Measurements from ENCODE around the gene DLG1. TPM values are rescaled to one million over a fixed set of nuclear protein-coding genes. Genes with fewer than 3 reads are reported as not detected.

DLG1 gene
- total RNA-seq, 2 donors from 2014 or later = 64.5 to 64.7 TPM

- H3K36me3 Mint-ChIP-seq (ENCODE audit: low read depth) = peaks cover 22% of the 10 kb centered on the region
- H3K27ac Mint-ChIP-seq = peak overlapping the region; percentile 32
- H3K27me3 Mint-ChIP-seq = no peaks in the 10 kb centered on the region
- no peaks in the 10 kb centered on the region for H3K9me3 Mint-ChIP-seq
- peaks cover 9% of the 10 kb centered on the region for H3K4me1 Mint-ChIP-seq
- no peak overlapping the region for H3K4me3 Mint-ChIP-seq
- no peak for ATAC-seq (replicated peaks)
Observed at GRCh38 chr3:197188963-197189362, 109.4 kb downstream of the DLG1 start.

GRCh38 chr3:197186887-197187588, 111.4 kb downstream of the DLG1 start:
- Mint-ChIP-seq H3K27me3 (no peaks in the 10 kb centered on the region), H3K27ac (no peak overlapping the region), H3K9me3 (no peaks in the 10 kb centered on the region), H3K4me1 (peaks cover 9% of the 10 kb centered on the region), H3K4me3 (no peak overlapping the region), H3K36me3 (ENCODE audit: low read depth) (peaks cover 4% of the 10 kb centered on the region)
- ATAC-seq (replicated peaks) = peak; percentile 81

- H3K4me1 Mint-ChIP-seq = no peaks in the 10 kb centered on the region
- H3K9me3 Mint-ChIP-seq = no peaks in the 10 kb centered on the region
- ATAC-seq (replicated peaks) = no peak
- H3K4me3 Mint-ChIP-seq = no peak overlapping the region
- no peak overlapping the region for H3K27ac Mint-ChIP-seq
- H3K36me3 Mint-ChIP-seq (ENCODE audit: low read depth) = no peaks in the 10 kb centered on the region
- H3K27me3 Mint-ChIP-seq = no peaks in the 10 kb centered on the region
Observed at GRCh38 chr3:197183582-197183981, 114.8 kb downstream of the DLG1 start.

GRCh38 chr3:197181741-197182140, 116.7 kb downstream of the DLG1 start:
- H3K36me3 Mint-ChIP-seq (ENCODE audit: low read depth) = peaks cover 11% of the 10 kb centered on the region
- H3K4me1 Mint-ChIP-seq = peaks cover 4% of the 10 kb centered on the region
- no peak overlapping the region for H3K27ac Mint-ChIP-seq
- ATAC-seq (replicated peaks) = no peak
- no peaks in the 10 kb centered on the region for H3K27me3 Mint-ChIP-seq
- no peaks in the 10 kb centered on the region for H3K9me3 Mint-ChIP-seq
- no peak overlapping the region for H3K4me3 Mint-ChIP-seq

- Mint-ChIP-seq H3K9me3 (no peaks in the 10 kb centered on the region), H3K27ac (no peak overlapping the region), H3K4me1 (peaks cover 4% of the 10 kb centered on the region), H3K36me3 (ENCODE audit: low read depth) (peaks cover 11% of the 10 kb centered on the region), H3K4me3 (no peak overlapping the region), H3K27me3 (no peaks in the 10 kb centered on the region)
- no peak for ATAC-seq (replicated peaks)
Observed at GRCh38 chr3:197178998-197179397, 119.4 kb downstream of the DLG1 start.

GRCh38 chr3:197175503-197175902, 122.9 kb downstream of the DLG1 start:
- Mint-ChIP-seq H3K4me3 (no peak overlapping the region), H3K27ac (no peak overlapping the region), H3K9me3 (no peaks in the 10 kb centered on the region), H3K4me1 (peaks cover 4% of the 10 kb centered on the region), H3K36me3 (ENCODE audit: low read depth) (peaks cover 16% of the 10 kb centered on the region), H3K27me3 (no peaks in the 10 kb centered on the region)
- no peak for ATAC-seq (replicated peaks)

- no peak for ATAC-seq (replicated peaks)
- H3K4me1 Mint-ChIP-seq = peaks cover 6% of the 10 kb centered on the region
- no peaks in the 10 kb centered on the region for H3K27me3 Mint-ChIP-seq
- H3K4me3 Mint-ChIP-seq = no peak overlapping the region
- no peak overlapping the region for H3K27ac Mint-ChIP-seq
- H3K36me3 Mint-ChIP-seq (ENCODE audit: low read depth) = peaks cover 18% of the 10 kb centered on the region
- no peaks in the 10 kb centered on the region for H3K9me3 Mint-ChIP-seq
Observed at GRCh38 chr3:197174927-197175326, 123.5 kb downstream of the DLG1 start.

GRCh38 chr3:197173620-197174019, 124.8 kb downstream of the DLG1 start:
- no peaks in the 10 kb centered on the region for H3K27me3 Mint-ChIP-seq
- peaks cover 14% of the 10 kb centered on the region for H3K4me1 Mint-ChIP-seq
- ATAC-seq (replicated peaks) = no peak

GRCh38 chr3:197171481-197172067, 126.8 kb downstream of the DLG1 start:
- no peak overlapping the region for H3K27ac Mint-ChIP-seq

More at GRCh38 chr3:197173620-197174019, 124.8 kb downstream of the DLG1 start:
- Mint-ChIP-seq H3K27ac (no peak overlapping the region), H3K9me3 (no peaks in the 10 kb centered on the region), H3K36me3 (ENCODE audit: low read depth) (peaks cover 18% of the 10 kb centered on the region), H3K4me3 (no peak overlapping the region)

GRCh38 chr3:197169028-197169427, 129.4 kb downstream of the DLG1 start:
- no peaks in the 10 kb centered on the region for H3K9me3 Mint-ChIP-seq
- H3K27ac Mint-ChIP-seq = no peak overlapping the region
- H3K4me1 Mint-ChIP-seq = peaks cover 20% of the 10 kb centered on the region
- H3K36me3 Mint-ChIP-seq (ENCODE audit: low read depth) = peaks cover 20% of the 10 kb centered on the region
- ATAC-seq (replicated peaks) = no peak
- no peaks in the 10 kb centered on the region for H3K27me3 Mint-ChIP-seq
- H3K4me3 Mint-ChIP-seq = no peak overlapping the region

More at GRCh38 chr3:197171481-197172067, 126.8 kb downstream of the DLG1 start:
- Mint-ChIP-seq H3K27me3 (no peaks in the 10 kb centered on the region), H3K36me3 (ENCODE audit: low read depth) (peaks cover 7% of the 10 kb centered on the region), H3K4me3 (no peak overlapping the region), H3K4me1 (peaks cover 16% of the 10 kb centered on the region), H3K9me3 (no peaks in the 10 kb centered on the region)
- no peak for ATAC-seq (replicated peaks)

- no peak for ATAC-seq (replicated peaks)
- Mint-ChIP-seq H3K4me3 (no peak overlapping the region), H3K27ac (peak overlapping the region; percentile 47), H3K27me3 (no peaks in the 10 kb centered on the region), H3K4me1 (peaks cover 20% of the 10 kb centered on the region), H3K9me3 (no peaks in the 10 kb centered on the region), H3K36me3 (ENCODE audit: low read depth) (peaks cover 22% of the 10 kb centered on the region)
Observed at GRCh38 chr3:197168606-197169005, 129.8 kb downstream of the DLG1 start.

GRCh38 chr3:197168063-197168462, 130.3 kb downstream of the DLG1 start:
- Mint-ChIP-seq H3K4me3 (no peak overlapping the region), H3K27me3 (no peaks in the 10 kb centered on the region), H3K36me3 (ENCODE audit: low read depth) (peaks cover 26% of the 10 kb centered on the region), H3K4me1 (peaks cover 22% of the 10 kb centered on the region), H3K27ac (peak overlapping the region; percentile 47), H3K9me3 (no peaks in the 10 kb centered on the region)
- no peak for ATAC-seq (replicated peaks)

- Mint-ChIP-seq H3K36me3 (ENCODE audit: low read depth) (peaks cover 31% of the 10 kb centered on the region), H3K27me3 (no peaks in the 10 kb centered on the region), H3K27ac (no peak overlapping the region), H3K4me1 (peaks cover 23% of the 10 kb centered on the region), H3K9me3 (no peaks in the 10 kb centered on the region), H3K4me3 (no peak overlapping the region)
- no peak for ATAC-seq (replicated peaks)
Observed at GRCh38 chr3:197167549-197167948, 130.9 kb downstream of the DLG1 start.

- Mint-ChIP-seq H3K4me3 (no peak overlapping the region), H3K9me3 (no peaks in the 10 kb centered on the region), H3K27me3 (no peaks in the 10 kb centered on the region), H3K4me1 (peaks cover 23% of the 10 kb centered on the region), H3K27ac (no peak overlapping the region), H3K36me3 (ENCODE audit: low read depth) (peaks cover 30% of the 10 kb centered on the region)
- ATAC-seq (replicated peaks) = no peak
Observed at GRCh38 chr3:197165890-197166289, 132.5 kb downstream of the DLG1 start.

GRCh38 chr3:197155046-197155445, 143.4 kb downstream of the DLG1 start:
- Mint-ChIP-seq H3K27me3 (no peaks in the 10 kb centered on the region), H3K9me3 (peaks cover 15% of the 10 kb centered on the region), H3K36me3 (ENCODE audit: low read depth) (peaks cover 62% of the 10 kb centered on the region), H3K4me3 (no peak overlapping the region), H3K4me1 (no peaks in the 10 kb centered on the region), H3K27ac (no peak overlapping the region)
- ATAC-seq (replicated peaks) = no peak
